Measurements from ENCODE around the gene DSC1. TPM values are rescaled to one million over a fixed set of nuclear protein-coding genes. Genes with fewer than 3 reads are reported as not detected.

Gene DSC1
- total and polyA plus RNA-seq, 2 of the 8 experiments (the other 6 are each of a cell fraction or from before 2014, with no cell fraction given), result 0.02 TPM; not detected in 1

- Histone ChIP-seq H3K36me3 (ENCODE audit: control insufficient read depth in 2 of 4, insufficient read depth in 4 of 4, low read length in 3 of 4) (no peaks in the 10 kb centered on the region), H3K4me1 (replicated peaks in 1 of 4; ENCODE audit: control insufficient read depth in 3 of 4, insufficient read depth in 4 of 4, low read length in 3 of 4) (peaks cover 0 to 5% (median 0%) of the 10 kb centered on the region in 4 experiments; a peak in 1 of 7 replicates), H2BK5ac (ENCODE audit: low read depth, low read length) (no peak overlapping the region), H3K23ac (ENCODE audit: insufficient read length) (no peak overlapping the region), H3K79me1 (ENCODE audit: low read depth, low read length) (no peaks in the 10 kb centered on the region), H3K9me3 (ENCODE audit: insufficient read depth in 2 of 2, low read depth in 1 of 2, low read length in 1 of 2) (no peaks in the 10 kb centered on the region), H2AK5ac (ENCODE audit: low read depth, low read length) (no peak overlapping the region), H4K5ac (ENCODE audit: insufficient read length, low read depth, low read length) (no peak overlapping the region), H3K27ac (ENCODE audit: low read depth, low read length) (no peak overlapping the region), H4K91ac (replicated peaks; ENCODE audit: insufficient read length, low read length) (no peak overlapping the region), H2BK120ac (replicated peaks; ENCODE audit: low read depth, low read length) (no peak overlapping the region), H3K9ac (replicated peaks in 1 of 4; ENCODE audit: extremely low read depth in 1 of 4, low read depth in 3 of 4, low read length in 3 of 4) (no peak overlapping the region), H3K23me2 (ENCODE audit: low read depth, low read length) (peaks cover under 1% of the 10 kb centered on the region; the same call in 1 of the 2 replicates), H4K20me1 (replicated peaks in 1 of 2; ENCODE audit: control insufficient read depth in 1 of 2, insufficient read depth in 2 of 2, low read length in 2 of 2) (no peaks in the 10 kb centered on the region), H3K27me3 (replicated peaks in 1 of 4; ENCODE audit: control insufficient read depth in 3 of 4, extremely low read depth in 1 of 4, insufficient read depth in 3 of 4, low read length in 3 of 4) (no peaks in the 10 kb centered on the region), H2BK15ac (ENCODE audit: low read length) (no peak overlapping the region), H3K56ac (replicated peaks; ENCODE audit: insufficient read length, low read depth, low read length) (no peak overlapping the region), H3K4me3 (ENCODE audit: extremely low read depth in 1 of 4, insufficient read depth in 2 of 4, low read depth in 3 of 4, low read length in 4 of 4) (no peak overlapping the region), H3K18ac (ENCODE audit: extremely low read depth, low read length) (no peak overlapping the region), H3K79me2 (ENCODE audit: control insufficient read depth in 1 of 2, insufficient read depth in 2 of 2, low read length in 2 of 2) (no peaks in the 10 kb centered on the region), H3K4ac (replicated peaks; ENCODE audit: insufficient read length, low read depth, low read length) (no peak overlapping the region), H2BK20ac (ENCODE audit: low read length) (no peak overlapping the region), H4K8ac (ENCODE audit: extremely low read depth, insufficient read depth, low read length) (no peak overlapping the region), H2AFZ (ENCODE audit: low read length) (no peak overlapping the region), H2BK12ac (ENCODE audit: low read depth, low read length) (no peak overlapping the region), H3K14ac (ENCODE audit: insufficient read length) (no peak overlapping the region), H3K4me2 (ENCODE audit: insufficient read depth in 1 of 2, low read depth in 2 of 2, low read length in 2 of 2) (no peak overlapping the region)
- DNase-seq (ENCODE audit: low read depth in 1 of 2, low spot score in 2 of 2) (no peak), FAIRE-seq (no peak)
- POLR2A ChIA-PET (ENCODE audit: partially characterized antibody), result no interaction called here
- WGBS, 2 experiments (ENCODE audit: extremely low coverage in 1 of 2, insufficient coverage in 1 of 2, insufficient read length in 1 of 2, insufficient replicate concordance in 2 of 2, low coverage in 1 of 2, low lambda C conversion rate in 2 of 2, missing lambda C conversion rate in 1 of 2), result 75% methylated on average over 4 of the region's 4 CpGs; no CpG with 5 or more reads in 1 of the 2 experiments
- CTCF ChIA-PET (ENCODE audit: partially characterized antibody), result no interaction called here
- TF ChIP-seq SUZ12 (IDR thresholded peaks at IDR 0.05; ENCODE audit: low read length) (no peak), SIRT6 (IDR thresholded peaks at IDR 0.05; ENCODE audit: low read length) (no peak), RAD21 (IDR thresholded peaks at IDR 0.05 in 1 of 2, conservative IDR thresholded peaks at IDR 0.05 in 1 of 2; ENCODE audit: low read depth in 2 of 2, low read length in 2 of 2) (no peak)
Observed at GRCh38 chr18:31155498-31155897, 7.2 kb downstream of the DSC1 start.
